ENCODE results near the gene TEX264. TPM values are rescaled to one million over a fixed set of nuclear protein-coding genes. Genes with fewer than 3 reads are reported as not detected.

Gene TEX264
- total and polyA plus RNA-seq, 8 donors = 34.6 to 50.4 (median 37.4) TPM

DNA sequence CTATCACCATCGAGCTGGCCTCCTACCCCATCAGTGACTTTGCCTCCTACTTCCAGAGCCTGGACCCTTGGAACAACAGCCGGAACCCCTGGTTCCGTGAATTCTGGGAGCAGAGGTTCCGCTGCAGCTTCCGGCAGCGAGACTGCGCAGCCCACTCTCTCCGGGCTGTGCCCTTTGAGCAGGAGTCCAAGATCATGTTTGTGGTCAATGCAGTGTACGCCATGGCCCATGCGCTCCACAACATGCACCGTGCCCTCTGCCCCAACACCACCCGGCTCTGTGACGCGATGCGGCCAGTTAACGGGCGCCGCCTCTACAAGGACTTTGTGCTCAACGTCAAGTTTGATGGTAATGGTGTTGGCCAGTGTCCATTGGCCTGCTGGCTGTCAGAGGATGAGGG lies 41.9 kb downstream of the TEX264 start:
- no peak for ATAC-seq
- intact Hi-C loops (cut with DNase I) = no loop called here
- Histone ChIP-seq H3K27ac (no peak overlapping the region), H3K9me3 (no peaks in the 10 kb centered on the region), H3K4me1 (no peaks in the 10 kb centered on the region), H3K27me3 (peaks cover 0 to 1% of the 10 kb centered on the region in 2 donors), H3K4me3 (no peak overlapping the region), H3K36me3 (no peaks in the 10 kb centered on the region)
- DNase-seq = no peak
- TF ChIP-seq, protein P1, sequence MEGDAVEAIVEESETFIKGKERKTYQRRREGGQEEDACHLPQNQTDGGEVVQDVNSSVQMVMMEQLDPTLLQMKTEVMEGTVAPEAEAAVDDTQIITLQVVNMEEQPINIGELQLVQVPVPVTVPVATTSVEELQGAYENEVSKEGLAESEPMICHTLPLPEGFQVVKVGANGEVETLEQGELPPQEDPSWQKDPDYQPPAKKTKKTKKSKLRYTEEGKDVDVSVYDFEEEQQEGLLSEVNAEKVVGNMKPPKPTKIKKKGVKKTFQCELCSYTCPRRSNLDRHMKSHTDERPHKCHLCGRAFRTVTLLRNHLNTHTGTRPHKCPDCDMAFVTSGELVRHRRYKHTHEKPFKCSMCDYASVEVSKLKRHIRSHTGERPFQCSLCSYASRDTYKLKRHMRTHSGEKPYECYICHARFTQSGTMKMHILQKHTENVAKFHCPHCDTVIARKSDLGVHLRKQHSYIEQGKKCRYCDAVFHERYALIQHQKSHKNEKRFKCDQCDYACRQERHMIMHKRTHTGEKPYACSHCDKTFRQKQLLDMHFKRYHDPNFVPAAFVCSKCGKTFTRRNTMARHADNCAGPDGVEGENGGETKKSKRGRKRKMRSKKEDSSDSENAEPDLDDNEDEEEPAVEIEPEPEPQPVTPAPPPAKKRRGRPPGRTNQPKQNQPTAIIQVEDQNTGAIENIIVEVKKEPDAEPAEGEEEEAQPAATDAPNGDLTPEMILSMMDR (IDR thresholded peaks at IDR 0.05) = no peak

DNA sequence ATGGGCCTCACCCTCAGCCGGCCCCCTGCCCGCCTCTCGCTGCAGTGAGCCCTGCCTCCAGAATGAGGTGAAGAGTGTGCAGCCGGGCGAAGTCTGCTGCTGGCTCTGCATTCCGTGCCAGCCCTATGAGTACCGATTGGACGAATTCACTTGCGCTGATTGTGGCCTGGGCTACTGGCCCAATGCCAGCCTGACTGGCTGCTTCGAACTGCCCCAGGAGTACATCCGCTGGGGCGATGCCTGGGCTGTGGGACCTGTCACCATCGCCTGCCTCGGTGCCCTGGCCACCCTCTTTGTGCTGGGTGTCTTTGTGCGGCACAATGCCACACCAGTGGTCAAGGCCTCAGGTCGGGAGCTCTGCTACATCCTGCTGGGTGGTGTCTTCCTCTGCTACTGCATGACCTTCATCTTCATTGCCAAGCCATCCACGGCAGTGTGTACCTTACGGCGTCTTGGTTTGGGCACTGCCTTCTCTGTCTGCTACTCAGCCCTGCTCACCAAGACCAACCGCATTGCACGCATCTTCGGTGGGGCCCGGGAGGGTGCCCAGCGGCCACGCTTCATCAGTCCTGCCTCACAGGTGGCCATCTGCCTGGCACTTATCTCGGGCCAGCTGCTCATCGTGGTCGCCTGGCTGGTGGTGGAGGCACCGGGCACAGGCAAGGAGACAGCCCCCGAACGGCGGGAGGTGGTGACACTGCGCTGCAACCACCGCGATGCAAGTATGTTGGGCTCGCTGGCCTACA lies 44.4 kb downstream of the TEX264 start:
- intact Hi-C loops (cut with DNase I) = no loop called here
- Histone ChIP-seq H3K27me3 (no peaks in the 10 kb centered on the region), H3K27ac (no peak overlapping the region), H3K4me3 (no peak overlapping the region), H3K4me1 (no peaks in the 10 kb centered on the region), H3K9me3 (no peaks in the 10 kb centered on the region), H3K36me3 (no peaks in the 10 kb centered on the region)
- TF ChIP-seq, protein P1 (IDR thresholded peaks at IDR 0.05) = no peak
- no peak for ATAC-seq
- no peak for DNase-seq

DNA sequence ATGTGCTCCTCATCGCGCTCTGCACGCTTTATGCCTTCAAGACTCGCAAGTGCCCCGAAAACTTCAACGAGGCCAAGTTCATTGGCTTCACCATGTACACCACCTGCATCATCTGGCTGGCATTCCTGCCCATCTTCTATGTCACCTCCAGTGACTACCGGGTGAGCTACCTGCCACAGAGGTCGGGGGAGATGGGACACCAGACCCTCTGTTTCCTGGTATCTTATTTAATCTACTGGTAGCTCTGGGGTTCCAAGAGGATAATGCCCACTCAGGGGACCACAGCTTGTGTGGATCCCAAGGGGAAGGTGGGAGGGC lies 44.9 kb downstream of the TEX264 start:
- H3K27ac ChIP-seq = no peak overlapping the region
- H3K4me1 ChIP-seq = no peaks in the 10 kb centered on the region
- no peaks in the 10 kb centered on the region for H3K27me3 ChIP-seq
- intact Hi-C loops (cut with DNase I) = no loop called here
- DNase-seq (no peak), ATAC-seq (no peak)
- no peaks in the 10 kb centered on the region for H3K9me3 ChIP-seq
- no peaks in the 10 kb centered on the region for H3K36me3 ChIP-seq
- no peak overlapping the region for H3K4me3 ChIP-seq
- TF ChIP-seq, protein P1 (IDR thresholded peaks at IDR 0.05) = no peak

DNA sequence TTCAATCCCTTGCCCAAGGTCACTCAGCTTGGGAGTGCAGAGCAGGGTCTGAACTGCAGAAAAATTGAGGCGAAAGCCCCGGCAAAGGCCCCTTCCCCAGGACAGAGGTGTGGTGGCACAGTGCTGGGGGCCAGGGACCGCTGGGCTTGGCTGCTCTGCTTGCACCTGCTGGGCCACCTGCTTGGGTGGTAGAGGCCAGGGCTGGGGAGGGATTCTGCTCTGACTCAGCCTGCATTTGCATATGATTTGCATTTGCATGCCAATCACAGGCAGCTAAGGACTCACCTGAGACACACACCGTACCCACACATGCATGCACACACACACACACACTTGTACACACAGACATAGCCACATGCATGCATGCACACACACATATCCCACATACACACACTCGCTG lies 45.8 kb downstream of the TEX264 start:
- Histone ChIP-seq H3K9me3 (no peaks in the 10 kb centered on the region), H3K36me3 (no peaks in the 10 kb centered on the region), H3K27me3 (no peaks in the 10 kb centered on the region), H3K27ac (no peak overlapping the region), H3K4me3 (no peak overlapping the region), H3K4me1 (no peaks in the 10 kb centered on the region)
- no peak for DNase-seq
- ATAC-seq = no peak
- TF ChIP-seq, protein P1 (IDR thresholded peaks at IDR 0.05) = no peak
- intact Hi-C loops (cut with DNase I) = no loop called here

DNA sequence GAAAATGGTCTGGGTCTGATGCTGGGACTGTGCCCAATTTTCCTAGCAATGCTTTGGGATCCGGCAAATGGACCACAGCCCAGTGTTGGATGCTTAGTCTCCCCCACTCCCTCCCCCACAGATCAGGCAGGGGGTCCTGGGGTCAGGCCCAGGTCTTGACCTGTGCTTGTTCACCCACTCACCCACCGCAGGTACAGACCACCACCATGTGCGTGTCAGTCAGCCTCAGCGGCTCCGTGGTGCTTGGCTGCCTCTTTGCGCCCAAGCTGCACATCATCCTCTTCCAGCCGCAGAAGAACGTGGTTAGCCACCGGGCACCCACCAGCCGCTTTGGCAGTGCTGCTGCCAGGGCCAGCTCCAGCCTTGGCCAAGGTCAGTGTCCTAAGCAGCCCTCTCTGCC lies 46.4 kb downstream of the TEX264 start:
- no peak for ATAC-seq
- Histone ChIP-seq H3K4me1 (no peaks in the 10 kb centered on the region), H3K27me3 (no peaks in the 10 kb centered on the region), H3K4me3 (no peak overlapping the region), H3K9me3 (no peaks in the 10 kb centered on the region), H3K27ac (no peak overlapping the region), H3K36me3 (no peaks in the 10 kb centered on the region)
- DNase-seq = no peak
- intact Hi-C loops (cut with DNase I) = no loop called here
- TF ChIP-seq, protein P1 (IDR thresholded peaks at IDR 0.05) = no peak
